ENCODE data around the gene SMOC2. TPM values are rescaled to one million over a fixed set of nuclear protein-coding genes. Genes with fewer than 3 reads are reported as not detected.
"Not testable (repeated sequence)": the region's sequence is repeated elsewhere in the genome, so short reads cannot be mapped to it uniquely, and the experiment has no call there.

Gene SMOC2
- total RNA-seq, 2 donors from 2014 or later: 17.8 to 167 TPM

DNA sequence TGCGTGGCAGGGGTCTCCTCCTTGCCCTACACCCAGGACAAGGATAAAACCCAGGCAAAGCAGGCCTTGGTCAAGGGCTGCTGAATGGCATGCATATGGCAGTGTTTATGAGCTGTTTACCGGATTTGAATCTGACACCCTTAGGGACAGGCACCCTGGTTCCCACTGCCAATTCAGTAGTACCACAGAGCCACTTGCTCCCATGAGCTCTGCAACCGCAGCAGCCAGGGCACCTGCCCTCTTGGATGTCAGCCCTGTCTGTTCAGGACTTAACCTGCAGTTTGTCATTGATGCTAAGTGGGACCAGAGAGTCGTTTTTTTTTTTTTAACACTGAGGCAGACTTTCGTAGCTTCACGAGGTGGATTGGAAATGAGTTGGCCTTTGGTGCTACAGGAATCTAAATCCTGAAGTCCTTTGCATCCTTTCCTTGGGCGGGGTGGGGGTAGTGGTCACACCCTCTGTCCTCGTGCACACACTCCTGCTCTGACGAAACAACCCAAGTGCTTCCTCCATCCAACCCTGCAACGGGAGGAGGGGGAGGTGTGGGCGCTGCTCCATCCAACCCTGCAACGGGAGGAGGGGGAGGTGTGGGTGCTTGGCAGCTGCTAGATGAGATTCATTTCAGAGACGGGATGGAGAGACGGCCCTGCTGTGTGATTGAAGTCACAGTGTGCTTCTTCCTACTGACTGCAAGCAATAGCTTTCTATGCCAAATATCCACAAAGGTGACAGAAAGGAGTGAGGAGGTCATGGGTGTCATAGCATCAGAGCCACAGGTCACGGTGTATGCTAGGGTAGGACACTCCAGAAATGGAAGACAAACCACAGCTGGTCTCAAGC is 166.5 kb downstream of the SMOC2 start:
- TF ChIP-seq, protein P1, sequence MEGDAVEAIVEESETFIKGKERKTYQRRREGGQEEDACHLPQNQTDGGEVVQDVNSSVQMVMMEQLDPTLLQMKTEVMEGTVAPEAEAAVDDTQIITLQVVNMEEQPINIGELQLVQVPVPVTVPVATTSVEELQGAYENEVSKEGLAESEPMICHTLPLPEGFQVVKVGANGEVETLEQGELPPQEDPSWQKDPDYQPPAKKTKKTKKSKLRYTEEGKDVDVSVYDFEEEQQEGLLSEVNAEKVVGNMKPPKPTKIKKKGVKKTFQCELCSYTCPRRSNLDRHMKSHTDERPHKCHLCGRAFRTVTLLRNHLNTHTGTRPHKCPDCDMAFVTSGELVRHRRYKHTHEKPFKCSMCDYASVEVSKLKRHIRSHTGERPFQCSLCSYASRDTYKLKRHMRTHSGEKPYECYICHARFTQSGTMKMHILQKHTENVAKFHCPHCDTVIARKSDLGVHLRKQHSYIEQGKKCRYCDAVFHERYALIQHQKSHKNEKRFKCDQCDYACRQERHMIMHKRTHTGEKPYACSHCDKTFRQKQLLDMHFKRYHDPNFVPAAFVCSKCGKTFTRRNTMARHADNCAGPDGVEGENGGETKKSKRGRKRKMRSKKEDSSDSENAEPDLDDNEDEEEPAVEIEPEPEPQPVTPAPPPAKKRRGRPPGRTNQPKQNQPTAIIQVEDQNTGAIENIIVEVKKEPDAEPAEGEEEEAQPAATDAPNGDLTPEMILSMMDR (IDR thresholded peaks at IDR 0.05): no peak
- TF ChIP-seq POLR2A (IDR thresholded peaks at IDR 0.05) (no peak), POLR2AphosphoS5 (IDR thresholded peaks at IDR 0.05) (no peak)
- H3K4me3 ChIP-seq: no peak overlapping the region
- no peaks in the 10 kb centered on the region for H3K27me3 ChIP-seq (replicated peaks; ENCODE audit: insufficient read depth)
- no peaks in the 10 kb centered on the region for H3K4me1 ChIP-seq (replicated peaks)
- no peaks in the 10 kb centered on the region for H3K36me3 ChIP-seq
- no peaks in the 10 kb centered on the region for H3K9me3 ChIP-seq
- H3K27ac ChIP-seq: no peak overlapping the region
- intact Hi-C loops (cut with DNase I): loop anchor here (10.0 kb wide), 1 partner anchor 233 kb away; no protein-coding TSS in a partner anchor
- no peak for DNase-seq (ENCODE audit: low spot score)
- 52% methylated on average over 15 of the region's 15 CpGs for WGBS

DNA sequence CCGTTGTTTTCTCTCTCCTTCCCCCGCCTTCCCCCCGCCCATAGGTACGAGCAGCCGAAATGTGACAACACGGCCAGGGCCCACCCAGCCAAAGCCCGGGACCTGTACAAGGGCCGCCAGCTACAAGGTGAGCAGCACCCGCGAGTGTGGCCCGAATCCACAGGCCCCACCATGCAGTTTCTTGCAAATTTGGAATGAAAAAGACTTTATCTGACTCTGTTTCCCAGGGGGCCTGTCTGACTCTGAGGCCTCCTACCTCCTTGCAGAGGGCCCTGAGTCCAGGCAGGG is 167.1 kb downstream of the SMOC2 start:
- WGBS: 78% methylated on average over 11 of the region's 11 CpGs
- H3K9me3 ChIP-seq: no peaks in the 10 kb centered on the region
- no peaks in the 10 kb centered on the region for H3K36me3 ChIP-seq
- intact Hi-C loops (cut with DNase I): loop anchor here (10.0 kb wide), 1 partner anchor 233 kb away; no protein-coding TSS in a partner anchor
- no peaks in the 10 kb centered on the region for H3K4me1 ChIP-seq (replicated peaks)
- H3K27ac ChIP-seq: peak overlapping the region in 1 of 2 donors; percentile 61
- H3K27me3 ChIP-seq (replicated peaks; ENCODE audit: insufficient read depth): no peaks in the 10 kb centered on the region
- TF ChIP-seq, protein P1 (IDR thresholded peaks at IDR 0.05): no peak
- no peak for TF ChIP-seq POLR2AphosphoS5 (IDR thresholded peaks at IDR 0.05)
- no peak for TF ChIP-seq POLR2A (IDR thresholded peaks at IDR 0.05)
- no peak overlapping the region for H3K4me3 ChIP-seq
- no peak for DNase-seq (ENCODE audit: low spot score)

DNA sequence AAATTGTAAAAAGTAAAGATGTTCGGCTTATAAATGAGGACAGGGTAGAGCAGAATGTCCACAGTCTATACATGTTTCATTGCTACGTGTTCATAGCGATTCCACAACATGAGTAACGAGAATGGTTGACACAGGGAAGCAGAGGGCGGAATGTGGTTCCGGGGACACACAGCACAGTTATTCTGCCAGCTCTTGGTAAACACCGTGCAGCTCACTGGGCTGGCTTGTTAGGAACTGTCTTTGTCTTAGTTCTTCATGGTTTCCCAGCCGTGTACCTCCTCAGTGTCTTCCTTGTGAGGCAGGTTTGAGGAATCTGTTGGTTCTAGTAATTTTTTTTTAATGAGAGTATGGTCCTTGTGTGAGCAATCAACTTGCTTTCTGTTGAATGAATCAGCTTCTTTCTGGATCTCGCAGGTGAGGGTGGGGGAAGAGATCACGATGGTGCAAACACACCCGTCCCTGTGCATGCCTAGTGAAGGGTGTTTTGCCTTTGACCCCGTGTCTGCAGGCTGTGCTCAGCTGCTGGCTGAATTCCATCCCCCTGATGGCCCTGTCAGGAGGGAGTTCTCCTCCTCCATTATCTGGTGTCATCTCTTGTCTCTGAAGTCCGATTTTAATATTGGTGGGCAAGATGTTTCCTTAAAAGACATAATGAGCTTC is 168.2 kb downstream of the SMOC2 start:
- DNase-seq (ENCODE audit: low spot score): peak; percentile 76

DNA sequence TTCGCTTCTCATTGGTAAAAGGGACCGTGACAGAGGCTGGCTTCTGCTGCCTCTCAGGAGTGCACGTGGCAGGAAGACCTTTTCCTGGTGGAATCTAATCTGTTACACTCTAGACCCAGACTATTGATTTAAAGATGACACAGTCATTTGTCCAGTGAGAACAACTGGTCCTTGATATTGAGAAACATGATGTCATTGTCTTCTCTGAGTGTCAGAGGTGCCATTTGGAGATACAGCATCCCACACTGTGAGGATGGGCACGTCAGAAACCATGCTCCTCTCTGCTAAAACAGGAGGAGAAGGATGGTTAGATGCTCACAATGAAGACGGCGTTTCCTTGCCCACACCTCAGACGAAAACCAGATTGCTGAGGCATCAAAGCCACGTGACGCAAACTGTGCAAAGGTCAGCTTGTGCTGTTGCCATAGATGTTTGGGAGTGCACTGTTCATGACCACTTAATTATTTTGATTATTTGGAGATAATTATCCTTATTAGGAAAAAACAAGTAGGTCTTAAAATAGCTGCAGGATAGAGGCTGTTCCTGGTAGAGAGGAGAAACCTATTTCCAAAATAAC is 169.0 kb downstream of the SMOC2 start:
- Histone ChIP-seq H3K4me1 (replicated peaks) (no peaks in the 10 kb centered on the region), H3K9me3 (no peaks in the 10 kb centered on the region), H3K36me3 (no peaks in the 10 kb centered on the region), H3K27ac (peak overlapping the region in 1 of 2 donors; percentile 61), H3K27me3 (replicated peaks; ENCODE audit: insufficient read depth) (no peaks in the 10 kb centered on the region), H3K4me3 (no peak overlapping the region)
- intact Hi-C loops (cut with DNase I): loop anchor here (10.0 kb wide), 1 partner anchor 235 kb away; no protein-coding TSS in a partner anchor
- no peak for DNase-seq (ENCODE audit: low spot score)
- WGBS: 89% methylated on average over 9 of the region's 9 CpGs
- no peak for TF ChIP-seq POLR2AphosphoS5 (IDR thresholded peaks at IDR 0.05)
- TF ChIP-seq POLR2A (IDR thresholded peaks at IDR 0.05): no peak
- TF ChIP-seq, protein P1 (IDR thresholded peaks at IDR 0.05): no peak

More for the DNA sequence above, 168.2 kb downstream of the SMOC2 start:
- Histone ChIP-seq H3K9me3 (no peaks in the 10 kb centered on the region), H3K4me3 (no peak overlapping the region), H3K4me1 (replicated peaks) (no peaks in the 10 kb centered on the region), H3K27me3 (replicated peaks; ENCODE audit: insufficient read depth) (no peaks in the 10 kb centered on the region), H3K27ac (peak overlapping the region; percentile 61 to 72), H3K36me3 (no peaks in the 10 kb centered on the region)
- 27% methylated on average over 13 of the region's 13 CpGs for WGBS
- intact Hi-C loops (cut with DNase I): loop anchor here (10.0 kb wide), 1 partner anchor 234 kb away; no protein-coding TSS in a partner anchor
- peak; percentile 78 for TF ChIP-seq POLR2AphosphoS5 (IDR thresholded peaks at IDR 0.05)
- TF ChIP-seq POLR2A (IDR thresholded peaks at IDR 0.05): no peak

DNA sequence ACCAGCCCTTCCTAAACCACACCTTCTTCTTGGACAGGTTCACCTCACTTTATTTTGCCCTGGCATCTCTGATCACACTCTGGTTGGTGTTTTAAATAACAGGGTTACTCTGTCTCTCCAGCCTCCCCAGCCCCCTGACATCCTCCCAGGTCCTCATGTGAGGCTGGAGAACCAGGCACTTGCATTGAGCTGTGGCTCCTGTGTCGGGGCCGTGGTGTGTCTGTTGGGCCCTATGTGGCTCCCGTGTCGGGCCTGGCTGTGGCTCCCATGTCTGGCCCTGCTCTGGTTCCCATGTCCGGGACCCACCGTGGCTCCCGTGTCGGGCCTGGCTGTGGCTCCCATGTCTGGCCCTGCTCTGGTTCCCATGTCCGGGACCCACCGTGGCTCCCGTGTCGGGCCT is 170.0 kb downstream of the SMOC2 start:
- WGBS: 98% methylated on average over 8 of the region's 12 CpGs
- H3K4me3 ChIP-seq; H3K36me3 ChIP-seq; H3K4me1 ChIP-seq (replicated peaks); intact Hi-C loops (cut with DNase I); H3K9me3 ChIP-seq; DNase-seq (ENCODE audit: low spot score); H3K27ac ChIP-seq; H3K27me3 ChIP-seq (replicated peaks; ENCODE audit: insufficient read depth): not testable (repeated sequence)

Data from prostate gland (tissue), 2 donors.